ENCODE data around the gene SFMBT1. TPM values are rescaled to one million over a fixed set of nuclear protein-coding genes. Genes with fewer than 3 reads are reported as not detected.

The SFMBT1 gene
- total and polyA plus RNA-seq, 2 of the 4 experiments (the other 2 are of a cell fraction), result 1.0 to 1.8 TPM

GRCh38 chr3:52930748-52931147, 115.1 kb downstream of the SFMBT1 start:
- intact Hi-C loops (cut with micrococcal nuclease) (no loop called here), dilution Hi-C loops (cut with HindIII; ENCODE audit: low sequenced_read_pairs, unreplicated experiment) (no loop called here), in situ Hi-C loops (cut with MboI; ENCODE audit: low sequenced_read_pairs) (no loop called here)
- no TSS peak for BruUV-seq (replicated peaks)
- no peak overlapping the region for H4K8ac ChIP-seq (ENCODE audit: low read depth in 2 of 2, low read length in 2 of 2)
- H3K9me3 ChIP-seq (ENCODE audit: control insufficient read depth, insufficient read depth, low read length), result no peaks in the 10 kb centered on the region
- no peak overlapping the region for H3K56ac ChIP-seq (ENCODE audit: extremely low read depth, insufficient read depth, low read length)
- no peaks in the 10 kb centered on the region for H3K9me1 ChIP-seq (ENCODE audit: insufficient read depth, low read length)
- H2AK5ac ChIP-seq (ENCODE audit: low read depth, low read length), result no peak overlapping the region
- no peak for ATAC-seq (ENCODE audit: low read depth)
- H3K79me1 ChIP-seq (ENCODE audit: low read depth in 1 of 2, low read length in 2 of 2), result no peaks in the 10 kb centered on the region
- H3K4me3 ChIP-seq (ENCODE audit: insufficient read depth, low read depth, low read length), result no peak overlapping the region
- no CpG with 5 or more reads among the region's 3 CpGs for WGBS, 2 experiments (ENCODE audit: extremely low coverage in 2 of 2, insufficient read length in 1 of 2)
- no peak overlapping the region for H3K23ac ChIP-seq (ENCODE audit: low read depth, low read length)
- no peak overlapping the region for H2BK120ac ChIP-seq (ENCODE audit: low read depth, low read length)
- CTCF ChIA-PET, result no interaction called here
- no peak overlapping the region for H3K14ac ChIP-seq (replicated peaks; ENCODE audit: low read depth, low read length)
- no peak overlapping the region for H2BK15ac ChIP-seq (ENCODE audit: low read depth, low read length)
- POLR2A ChIA-PET (ENCODE audit: unreplicated experiment), result no interaction called here
- H2BK5ac ChIP-seq (ENCODE audit: low read depth, low read length, poor library complexity, severe bottlenecking), result no peak overlapping the region
- no peaks in the 10 kb centered on the region for H3K4me1 ChIP-seq (ENCODE audit: control insufficient read depth, insufficient read depth, low read length)
- no peak for DNase-seq
- no peak overlapping the region for H2AFZ ChIP-seq (replicated peaks; ENCODE audit: low read length, poor library complexity)
- no peak overlapping the region for H3K18ac ChIP-seq (ENCODE audit: low read depth, low read length)
- no peak overlapping the region for H3K27ac ChIP-seq (ENCODE audit: insufficient read depth, low read length)
- H3K36me3 ChIP-seq (ENCODE audit: control insufficient read depth, insufficient read depth, low read length), result no peaks in the 10 kb centered on the region
- no peak overlapping the region for H3K9ac ChIP-seq (ENCODE audit: low read depth, low read length)
- no peak overlapping the region for H4K91ac ChIP-seq (ENCODE audit: insufficient read depth, low read depth, low read length)
- no peak overlapping the region for H3K4me2 ChIP-seq (ENCODE audit: low read depth, low read length)
- TF ChIP-seq ELK1 (IDR thresholded peaks at IDR 0.05; ENCODE audit: borderline replicate concordance, low read depth, low read length) (no peak), CEBPB (IDR thresholded peaks at IDR 0.05; ENCODE audit: low read depth, low read length) (no peak), FOS (IDR thresholded peaks at IDR 0.05; ENCODE audit: low read depth, low read length) (no peak), CHD1 (IDR thresholded peaks at IDR 0.05; ENCODE audit: low read depth, low read length) (no peak), RFX5 (IDR thresholded peaks at IDR 0.05; ENCODE audit: low read depth, low read length) (no peak), RAD21 (IDR thresholded peaks at IDR 0.05; ENCODE audit: low read length) (no peak), NFE2L2 (IDR thresholded peaks at IDR 0.05; ENCODE audit: low read depth, low read length) (no peak), MAZ (IDR thresholded peaks at IDR 0.05; ENCODE audit: borderline replicate concordance, low read depth, low read length) (no peak), POLR2A (IDR thresholded peaks at IDR 0.05; ENCODE audit: low read depth, low read length) (no peak), USF2 (IDR thresholded peaks at IDR 0.05; ENCODE audit: low read depth, low read length) (no peak), CTCF (conservative IDR thresholded peaks at IDR 0.05; ENCODE audit: low read depth, low read length) (no peak), BHLHE40 (IDR thresholded peaks at IDR 0.05; ENCODE audit: low read depth, low read length) (no peak), SMC3 (IDR thresholded peaks at IDR 0.05; ENCODE audit: low read depth, low read length) (no peak), MXI1 (IDR thresholded peaks at IDR 0.05; ENCODE audit: borderline replicate concordance, low read depth, low read length) (no peak), MAFK (IDR thresholded peaks at IDR 0.05; ENCODE audit: low read depth, low read length) (no peak)
- no peaks in the 10 kb centered on the region for H4K20me1 ChIP-seq (ENCODE audit: insufficient read depth, low read length)
- no peaks in the 10 kb centered on the region for H3K27me3 ChIP-seq (ENCODE audit: control insufficient read depth, insufficient read depth, low read length)
- H2BK20ac ChIP-seq (ENCODE audit: low read depth, low read length), result no peak overlapping the region
- H4K5ac ChIP-seq (ENCODE audit: low read depth, low read length), result no peak overlapping the region
- no peak overlapping the region for H3K4ac ChIP-seq (ENCODE audit: low read depth, low read length)
- no peak overlapping the region for H2AK9ac ChIP-seq (replicated peaks; ENCODE audit: low read depth, low read length, poor library complexity)

All from IMR-90 (cell line).